Loucy (cell line): Measurements from ENCODE around the gene SETD3.

Source experiments
- H2AFZ ChIP-seq: fragments of 200-600 bp; sonication (generic); 2 replicates; pipeline ENCODE4 v1.6.0; 2016; ENCODE audit warnings: antibody characterized with exemption, mild to moderate bottlenecking, low read length, moderate library complexity
- H3F3A ChIP-seq: fragments of 200-600 bp; 2 replicates; pipeline ENCODE4 v1.6.0; 2016; ENCODE audit warnings: antibody characterized with exemption, low read depth, mild to moderate bottlenecking
- H3K27me3 ChIP-seq: fragments of 200-600 bp; sonication (generic); 2 replicates; pipeline ENCODE4 v1.6.1; 2014; ENCODE audit warnings: low read length, mild to moderate bottlenecking; ENCODE audit not compliant: insufficient read depth, poor library complexity, severe bottlenecking
- H3K36me3 ChIP-seq: fragments of 200-600 bp; sonication (generic); 2 replicates; pipeline ENCODE4 v1.6.1; 2016; ENCODE audit warnings: low read length; ENCODE audit not compliant: insufficient read depth
- H3K4me1 ChIP-seq: fragments of 200-600 bp; sonication (generic); 2 replicates; pipeline ENCODE4 v1.5.1; 2014; ENCODE audit warnings: low read length, mild to moderate bottlenecking; ENCODE audit not compliant: insufficient read depth, poor library complexity, severe bottlenecking
- H3K4me2 ChIP-seq: fragments of 200-600 bp; sonication (generic); 2 replicates; pipeline ENCODE4 v1.6.0; 2014; ENCODE audit warnings: antibody characterized with exemption, low read length, low read depth, mild to moderate bottlenecking; ENCODE audit not compliant: poor library complexity, severe bottlenecking
- H3K4me3 ChIP-seq: fragments of 200-600 bp; sonication (generic); 2 replicates; pipeline ENCODE4 v1.5.1; 2014; ENCODE audit warnings: low read length, mild to moderate bottlenecking, mixed read lengths; ENCODE audit not compliant: poor library complexity, severe bottlenecking
- H3K79me2 ChIP-seq: fragments of 200-600 bp; sonication (generic); 2 replicates; pipeline ENCODE4 v1.6.1; 2014; ENCODE audit warnings: low read length; ENCODE audit not compliant: insufficient read depth
- H3K9ac ChIP-seq: fragments of 200-600 bp; sonication (generic); 2 replicates; pipeline ENCODE4 v1.6.0; 2014; ENCODE audit warnings: mild to moderate bottlenecking, low read depth, low read length, moderate library complexity; ENCODE audit not compliant: poor library complexity, severe bottlenecking
- H3K9me2 ChIP-seq: fragments of 200-600 bp; sonication (generic); replicated peaks from 2 replicates; pipeline ENCODE4 v1.6.1; 2016; ENCODE audit warnings: low read depth, low read length, mixed read lengths
- H3K9me3 ChIP-seq: fragments of 200-600 bp; sonication (generic); 2 replicates; pipeline ENCODE4 v1.6.1; 2014; ENCODE audit warnings: mild to moderate bottlenecking, antibody characterized with exemption, low read length, low read depth; ENCODE audit not compliant: insufficient read depth
- H4K20me1 ChIP-seq: fragments of 200-600 bp; sonication (generic); 2 replicates; pipeline ENCODE4 v1.6.0; 2014; ENCODE audit warnings: antibody characterized with exemption, low read length, mild to moderate bottlenecking; ENCODE audit not compliant: insufficient read depth, poor library complexity, severe bottlenecking
- CTCF ChIP-seq: fragments of 200-600 bp; sonication (generic); conservative IDR thresholded peaks from 2 replicates; pipeline ENCODE4 v1.5.1; 2014; ENCODE audit warnings: mild to moderate bottlenecking, antibody characterized with exemption, low read length
- EZH2phosphoT487 ChIP-seq: fragments of 200-600 bp; IDR thresholded peaks from 2 replicates; pipeline ENCODE4 v1.6.1; 2018; ENCODE audit warnings: antibody characterized with exemption, mild to moderate bottlenecking, moderate library complexity, borderline replicate concordance

Gene SETD3

DNA sequence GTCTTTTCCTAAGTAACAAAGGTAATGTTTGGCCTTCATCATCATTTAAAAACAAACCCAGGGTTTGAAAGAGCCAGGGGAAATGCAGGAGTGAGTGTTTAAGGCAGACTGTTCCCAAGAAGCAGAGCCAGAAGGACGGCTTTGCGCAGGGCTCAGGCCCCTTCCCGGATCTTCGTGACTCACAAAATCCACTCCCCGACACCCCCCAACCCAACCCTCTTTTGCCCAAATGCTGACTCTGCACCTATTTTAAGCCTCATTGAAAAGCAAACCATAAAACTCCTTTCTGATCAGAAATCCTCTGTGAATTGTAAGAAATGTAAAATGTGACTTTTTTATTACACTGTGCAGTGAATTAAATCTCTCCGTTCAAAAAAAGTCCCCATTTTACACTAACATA is 67.5 kb downstream of the SETD3 start:
- Histone ChIP-seq H3K4me3 (no peak overlapping the region), H3K9ac (no peak overlapping the region), H3K27me3 (no peaks in the 10 kb centered on the region), H3K9me3 (no peaks in the 10 kb centered on the region), H3K4me2 (no peak overlapping the region), H3K4me1 (no peaks in the 10 kb centered on the region), H3F3A (no peaks in the 10 kb centered on the region), H2AFZ (no peak overlapping the region), H3K36me3 (peaks cover 50% of the 10 kb centered on the region), H3K9me2 (no peaks in the 10 kb centered on the region), H3K79me2 (no peaks in the 10 kb centered on the region), H4K20me1 (no peaks in the 10 kb centered on the region)
- TF ChIP-seq EZH2phosphoT487 (no peak), CTCF (no peak)

- no peak overlapping the region for H3K9ac ChIP-seq
- no peaks in the 10 kb centered on the region for H3K79me2 ChIP-seq
- H3K4me2 ChIP-seq, result no peak overlapping the region
- H2AFZ ChIP-seq, result no peak overlapping the region
- TF ChIP-seq CTCF (no peak), EZH2phosphoT487 (no peak)
- H3K9me3 ChIP-seq, result no peaks in the 10 kb centered on the region
- H3K4me1 ChIP-seq, result no peaks in the 10 kb centered on the region
- H3K27me3 ChIP-seq, result no peaks in the 10 kb centered on the region
- no peaks in the 10 kb centered on the region for H4K20me1 ChIP-seq
- no peaks in the 10 kb centered on the region for H3F3A ChIP-seq
- H3K36me3 ChIP-seq, result peaks cover 55% of the 10 kb centered on the region
- no peaks in the 10 kb centered on the region for H3K9me2 ChIP-seq
- H3K4me3 ChIP-seq, result no peak overlapping the region
Measured at GRCh38 chr14:99412117-99413061, 68.3 kb downstream of the SETD3 start.

DNA sequence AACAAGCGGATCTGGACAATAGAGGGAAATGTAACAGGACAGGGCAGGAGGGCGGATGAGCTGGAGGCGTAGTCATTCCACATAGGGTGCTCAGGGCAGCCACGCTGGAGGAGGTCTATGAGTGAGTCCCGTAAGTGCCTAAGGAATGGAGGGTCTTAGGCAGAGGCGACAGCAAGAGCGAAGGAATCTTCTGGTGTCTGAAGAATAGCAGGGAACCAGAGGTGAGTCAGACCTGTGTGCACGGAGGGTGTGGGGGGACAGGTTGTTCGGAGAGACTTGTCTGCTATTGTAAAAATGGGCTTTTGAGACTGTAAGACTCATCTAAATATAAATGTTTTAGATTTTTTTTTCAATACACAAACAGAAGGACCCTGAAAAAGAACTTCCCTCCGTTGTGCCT is 70.6 kb downstream of the SETD3 start:
- Histone ChIP-seq H3K36me3 (peaks cover 74% of the 10 kb centered on the region), H3K9me3 (no peaks in the 10 kb centered on the region), H3K4me1 (no peaks in the 10 kb centered on the region), H3K4me3 (no peak overlapping the region), H2AFZ (no peak overlapping the region), H3K9me2 (no peaks in the 10 kb centered on the region), H3K79me2 (no peaks in the 10 kb centered on the region), H4K20me1 (no peaks in the 10 kb centered on the region), H3F3A (no peaks in the 10 kb centered on the region), H3K27me3 (no peaks in the 10 kb centered on the region), H3K9ac (no peak overlapping the region), H3K4me2 (no peak overlapping the region)
- no peak for TF ChIP-seq CTCF
- TF ChIP-seq EZH2phosphoT487, result no peak
